Rectal smooth muscle tissue (tissue), 1 donor: ENCODE data around the gene ULBP1.
A peak's percentile ranks its signal among the peaks of the same experiment; 100 is the strongest.
"Not testable (repeated sequence)": the region's sequence is repeated elsewhere in the genome, so short reads cannot be mapped to it uniquely, and the experiment has no call there.

Source experiments
- H3K27ac ChIP-seq: one replicate; pipeline ENCODE4 v1.7.0; 2013; ENCODE audit warnings: low read depth, low read length, inconsistent platforms
- H3K27me3 ChIP-seq: one replicate; pipeline ENCODE4 v1.7.0; 2013; ENCODE audit warnings: low read length; ENCODE audit not compliant: control insufficient read depth, insufficient read depth
- H3K36me3 ChIP-seq: one replicate; pipeline ENCODE4 v1.7.0; 2013; ENCODE audit warnings: low read length; ENCODE audit not compliant: control insufficient read depth, insufficient read depth
- H3K4me1 ChIP-seq: one replicate; pipeline ENCODE4 v1.7.0; 2013; ENCODE audit warnings: low read length; ENCODE audit not compliant: control insufficient read depth, insufficient read depth
- H3K4me3 ChIP-seq: one replicate; pipeline ENCODE4 v1.7.0; 2013; ENCODE audit warnings: low read length
- H3K9ac ChIP-seq: one replicate; pipeline ENCODE4 v1.7.0; 2013; ENCODE audit warnings: low read length

ULBP1 gene

DNA sequence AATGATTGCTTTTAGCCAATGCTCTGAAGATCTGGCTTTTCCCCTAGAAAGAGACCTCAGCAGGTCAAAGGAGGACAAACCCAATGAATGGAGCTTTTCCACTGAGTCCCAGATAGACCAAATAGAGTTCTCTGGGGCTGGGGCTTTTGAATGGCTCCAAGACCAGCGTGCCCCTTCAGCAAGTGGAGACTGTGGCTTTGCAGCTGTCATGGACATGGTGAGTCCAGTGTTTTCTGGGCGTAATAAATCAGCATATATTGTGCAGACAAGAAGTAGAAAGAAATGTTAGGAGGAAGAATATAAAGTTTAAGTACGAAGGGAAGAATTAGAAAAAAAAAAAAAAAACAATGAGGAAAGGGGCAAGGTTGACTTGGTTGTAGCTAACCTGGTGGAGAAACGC is 28.1 kb downstream of the ULBP1 start:
- Histone ChIP-seq H3K4me3 (no peak overlapping the region), H3K9ac (no peak overlapping the region), H3K36me3 (no peaks in the 10 kb centered on the region), H3K4me1 (no peaks in the 10 kb centered on the region), H3K27me3 (peaks cover 37% of the 10 kb centered on the region), H3K27ac (no peak overlapping the region)

DNA sequence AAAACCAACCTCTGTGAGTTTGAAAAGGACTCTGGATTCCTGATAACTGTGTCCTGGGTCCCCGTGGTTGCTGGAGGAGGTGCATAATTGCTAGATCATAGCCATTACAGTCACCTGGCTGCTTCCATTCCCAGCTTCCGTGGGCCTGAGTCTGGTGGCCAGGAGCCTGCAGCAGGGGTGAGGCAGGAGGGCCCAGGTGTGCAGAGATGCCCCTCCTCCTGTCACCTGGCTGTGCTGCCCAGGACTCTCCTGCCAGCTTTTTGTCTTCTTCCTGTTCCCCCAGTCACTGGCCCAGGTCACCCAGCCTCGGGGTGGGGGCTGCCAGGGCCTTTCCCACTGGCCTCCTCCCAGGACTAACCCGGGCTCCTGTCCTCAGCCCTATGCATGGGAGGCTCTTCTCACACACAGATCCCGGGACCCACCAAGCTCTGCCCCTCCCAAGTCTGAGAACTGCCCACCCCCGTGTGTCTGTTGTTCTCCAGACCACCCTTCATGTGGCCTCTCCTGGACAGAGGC is 31.6 kb downstream of the ULBP1 start:
- Histone ChIP-seq H3K36me3 (no peaks in the 10 kb centered on the region), H3K27me3 (peaks cover 21% of the 10 kb centered on the region), H3K4me1 (no peaks in the 10 kb centered on the region), H3K9ac (no peak overlapping the region), H3K27ac (no peak overlapping the region), H3K4me3 (no peak overlapping the region)

DNA sequence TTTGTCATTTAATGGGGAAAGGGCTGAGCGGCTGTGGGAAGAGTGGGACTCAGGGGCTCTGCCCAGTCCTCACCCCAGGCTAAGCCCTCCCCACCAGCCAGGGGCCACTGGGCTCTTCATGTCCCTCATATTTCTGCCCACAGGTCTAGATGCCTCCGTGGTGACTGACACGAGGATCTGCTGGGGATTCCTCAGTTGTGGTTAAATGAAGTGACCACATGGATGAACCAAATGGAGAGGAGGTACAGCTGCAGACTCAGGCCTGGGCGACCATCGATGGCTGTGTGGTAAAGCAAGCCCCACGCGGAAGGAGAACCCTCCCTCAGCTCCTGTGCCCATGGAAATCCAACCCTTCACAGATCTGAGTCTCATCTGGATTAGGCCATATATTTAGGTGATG is 32.2 kb downstream of the ULBP1 start:
- Histone ChIP-seq H3K27me3 (peaks cover 17% of the 10 kb centered on the region), H3K36me3 (no peaks in the 10 kb centered on the region), H3K27ac (no peak overlapping the region), H3K4me1 (no peaks in the 10 kb centered on the region), H3K4me3 (no peak overlapping the region), H3K9ac (no peak overlapping the region)

DNA sequence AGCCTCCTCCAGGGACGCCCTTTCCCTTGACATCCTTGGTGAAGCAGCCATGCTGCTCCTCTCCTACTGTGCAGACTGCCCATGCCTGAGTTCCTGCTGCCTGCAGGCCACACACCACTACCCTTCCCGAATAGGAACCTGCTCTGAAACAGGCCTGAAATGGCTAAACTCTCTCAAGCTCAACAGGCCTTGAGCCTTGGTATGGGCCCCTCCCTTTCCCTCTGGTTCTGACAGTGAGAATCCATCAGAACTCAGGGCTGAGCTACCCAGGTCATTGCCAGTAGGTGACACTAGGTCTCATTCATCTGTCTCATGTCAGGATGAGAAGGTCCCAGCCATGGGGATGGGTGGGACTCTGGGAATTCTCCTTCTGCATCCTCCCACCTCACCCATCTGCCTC is 35.9 kb downstream of the ULBP1 start:
- no peak overlapping the region for H3K4me3 ChIP-seq
- H3K4me1 ChIP-seq: no peaks in the 10 kb centered on the region
- H3K27ac ChIP-seq: no peak overlapping the region
- peaks cover 9% of the 10 kb centered on the region for H3K27me3 ChIP-seq
- no peaks in the 10 kb centered on the region for H3K36me3 ChIP-seq
- H3K9ac ChIP-seq: no peak overlapping the region

DNA sequence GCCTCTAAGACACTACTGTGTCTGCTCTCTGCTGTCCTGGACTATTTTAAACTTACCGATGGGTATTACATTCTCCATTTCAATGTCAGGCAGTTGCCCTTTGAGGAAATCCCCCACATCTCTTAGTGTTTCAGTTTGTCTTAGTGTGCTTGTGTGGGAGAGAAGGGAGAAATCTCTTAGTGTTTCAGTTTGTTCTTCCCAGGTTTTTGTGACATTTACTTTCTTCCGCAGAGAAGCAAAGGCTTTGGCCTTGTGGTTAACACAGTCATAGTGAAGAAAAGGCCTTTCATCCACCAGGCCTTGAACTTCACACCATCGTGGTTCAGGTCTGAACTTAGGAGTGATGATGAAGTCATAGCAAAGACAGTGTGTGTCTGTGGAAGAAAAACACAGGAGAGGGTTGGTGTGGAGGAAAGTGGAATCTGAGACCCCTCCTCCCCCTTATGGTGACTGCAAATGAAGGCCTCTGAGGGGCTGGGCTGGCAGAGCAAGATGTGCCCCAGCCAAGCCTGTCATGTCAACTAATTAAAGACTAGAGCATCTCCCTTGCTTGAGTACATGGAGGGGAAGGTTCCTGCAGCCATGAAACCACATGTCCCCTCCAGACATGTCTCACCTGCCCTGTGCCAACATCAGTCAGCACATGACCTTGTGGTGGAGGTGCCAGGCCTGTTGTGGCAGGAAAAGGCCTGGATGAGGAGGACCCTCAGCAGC is 37.7 kb downstream of the ULBP1 start:
- Histone ChIP-seq H3K27me3 (peaks cover 15% of the 10 kb centered on the region), H3K36me3 (no peaks in the 10 kb centered on the region), H3K4me1 (no peaks in the 10 kb centered on the region), H3K9ac (no peak overlapping the region), H3K27ac (no peak overlapping the region), H3K4me3 (no peak overlapping the region)

DNA sequence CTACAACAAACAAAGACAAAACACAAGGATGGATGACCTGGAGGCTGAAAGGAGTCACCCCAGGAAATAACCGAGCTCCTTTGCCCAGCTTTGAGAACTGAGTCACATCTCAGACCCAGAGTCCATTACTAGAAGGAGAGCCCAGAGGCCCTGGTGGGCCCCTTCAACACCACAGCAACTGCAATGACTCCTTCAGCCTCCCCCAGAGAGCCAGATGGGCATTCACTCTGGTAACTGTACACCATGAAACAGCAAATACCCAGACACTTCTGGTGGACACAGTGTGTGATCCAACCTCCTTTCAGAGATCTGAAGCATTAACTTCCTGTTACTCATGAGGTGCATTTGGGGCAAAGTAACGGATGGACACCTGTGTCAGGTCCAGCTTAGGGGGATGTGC is 39.0 kb downstream of the ULBP1 start:
- no peak overlapping the region for H3K27ac ChIP-seq

DNA sequence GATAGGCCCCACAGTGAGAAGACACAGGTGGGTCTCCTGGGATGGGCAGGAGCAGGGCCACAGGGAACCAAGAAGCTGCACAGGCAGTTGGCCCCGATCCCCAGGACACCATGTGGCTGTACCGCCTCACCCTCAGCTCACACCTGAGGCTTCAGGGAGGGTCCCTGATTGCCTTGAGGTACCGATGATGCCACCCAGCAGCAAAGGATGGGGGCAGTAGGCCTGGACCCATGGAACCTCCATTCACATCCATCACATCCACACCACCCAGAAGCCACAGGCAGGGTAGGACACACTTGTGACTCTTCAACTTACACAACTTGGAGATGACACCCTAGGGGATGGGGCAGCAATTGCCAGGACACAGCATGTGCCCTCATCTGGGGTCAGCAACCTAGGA is 39.9 kb downstream of the ULBP1 start:
- H3K9ac ChIP-seq, H3K4me1 ChIP-seq, H3K4me3 ChIP-seq, H3K27ac ChIP-seq, H3K36me3 ChIP-seq: not testable (repeated sequence)
- peaks cover 15% of the 10 kb centered on the region for H3K27me3 ChIP-seq

More for the DNA sequence above, 39.0 kb downstream of the ULBP1 start:
- H3K36me3 ChIP-seq: no peaks in the 10 kb centered on the region
- H3K4me3 ChIP-seq: no peak overlapping the region
- no peaks in the 10 kb centered on the region for H3K4me1 ChIP-seq
- H3K9ac ChIP-seq: no peak overlapping the region
- peaks cover 15% of the 10 kb centered on the region for H3K27me3 ChIP-seq

DNA sequence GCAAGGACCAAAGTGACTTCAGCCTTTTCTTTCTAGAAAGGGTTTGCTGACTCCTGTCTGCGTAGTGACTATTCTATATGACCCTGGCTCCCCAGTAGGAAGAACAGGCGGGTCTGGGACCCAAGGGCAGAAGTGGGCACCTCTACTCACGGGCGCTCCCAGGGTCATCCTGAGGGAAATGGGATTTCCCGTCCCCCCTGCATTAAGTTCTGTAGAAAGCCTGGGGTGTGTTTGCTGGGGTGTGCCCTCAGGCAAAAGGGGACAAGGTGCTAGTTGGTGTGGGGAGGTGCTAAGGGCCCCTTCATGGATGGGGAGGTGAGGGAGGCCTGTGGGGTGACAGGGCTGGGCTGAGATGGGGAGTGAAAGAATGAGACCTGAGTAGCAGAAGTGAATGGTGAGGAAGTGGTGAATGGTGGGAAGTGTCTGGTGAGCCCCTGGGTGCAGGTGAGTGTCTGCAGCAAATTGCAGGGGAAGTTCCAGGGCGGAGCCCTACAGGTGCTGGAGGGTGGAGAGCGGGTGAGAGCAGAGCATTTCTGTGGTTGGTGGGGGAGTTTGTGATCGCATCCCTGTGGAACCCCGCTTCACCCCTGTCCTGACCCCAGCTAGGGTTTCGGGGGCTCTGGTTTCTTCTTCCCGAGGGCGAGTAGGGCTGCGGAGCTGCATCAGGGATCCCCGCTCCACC is 40.5 kb downstream of the ULBP1 start:
- no peak overlapping the region for H3K9ac ChIP-seq
- no peak overlapping the region for H3K27ac ChIP-seq
- no peaks in the 10 kb centered on the region for H3K4me1 ChIP-seq
- H3K27me3 ChIP-seq: peaks cover 15% of the 10 kb centered on the region
- H3K36me3 ChIP-seq: no peaks in the 10 kb centered on the region
- H3K4me3 ChIP-seq: peak overlapping the region; percentile 61

DNA sequence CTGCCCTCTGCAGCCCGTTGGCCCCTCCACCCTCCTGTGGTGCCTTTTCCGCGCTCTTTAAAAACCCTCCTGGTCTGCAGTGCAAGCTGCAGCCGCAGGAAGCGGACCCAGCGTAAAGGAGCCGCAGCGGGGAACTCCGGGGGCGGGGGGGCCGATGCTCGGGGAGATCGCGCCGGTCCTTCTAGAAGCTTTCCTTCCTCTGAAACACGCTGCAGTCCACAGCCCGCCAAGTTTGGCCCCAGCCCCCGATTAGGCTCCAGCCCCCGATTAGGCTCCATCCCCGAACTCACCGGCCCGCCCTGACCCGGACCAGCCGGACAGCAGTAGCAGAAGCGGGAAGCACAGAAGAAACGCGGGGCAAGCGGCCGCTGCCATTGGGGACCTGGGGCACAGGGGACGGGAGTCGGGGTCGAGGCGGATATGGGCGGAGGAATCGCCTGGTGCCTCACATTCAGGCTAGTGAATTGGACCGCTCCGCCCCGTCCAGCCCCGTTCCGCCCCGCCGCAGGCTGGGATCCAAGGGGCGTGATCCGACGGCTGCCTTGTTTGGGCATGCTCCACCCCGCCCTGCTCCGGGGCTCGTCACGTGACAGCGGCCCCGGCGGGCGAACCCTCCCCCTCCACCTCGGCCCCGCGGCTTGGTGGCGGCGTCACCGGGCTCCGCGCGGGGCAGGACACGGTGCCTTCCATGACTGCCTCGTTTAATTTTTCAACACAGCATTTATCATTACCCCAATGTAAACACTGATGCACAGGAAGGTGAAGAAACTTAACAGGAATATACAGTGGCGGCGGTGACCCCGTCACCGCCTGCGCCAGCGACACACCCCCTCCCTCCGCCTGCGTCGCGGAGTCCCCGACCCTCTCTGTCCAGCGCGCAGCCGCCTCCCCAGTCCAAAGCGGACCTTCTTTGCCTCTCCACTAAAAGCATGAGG is 41.3 kb downstream of the ULBP1 start:
- no peaks in the 10 kb centered on the region for H3K4me1 ChIP-seq
- peaks cover 11% of the 10 kb centered on the region for H3K27me3 ChIP-seq
- H3K36me3 ChIP-seq: no peaks in the 10 kb centered on the region
- no peak overlapping the region for H3K27ac ChIP-seq
- peak overlapping the region; percentile 61 for H3K4me3 ChIP-seq
- no peak overlapping the region for H3K9ac ChIP-seq

DNA sequence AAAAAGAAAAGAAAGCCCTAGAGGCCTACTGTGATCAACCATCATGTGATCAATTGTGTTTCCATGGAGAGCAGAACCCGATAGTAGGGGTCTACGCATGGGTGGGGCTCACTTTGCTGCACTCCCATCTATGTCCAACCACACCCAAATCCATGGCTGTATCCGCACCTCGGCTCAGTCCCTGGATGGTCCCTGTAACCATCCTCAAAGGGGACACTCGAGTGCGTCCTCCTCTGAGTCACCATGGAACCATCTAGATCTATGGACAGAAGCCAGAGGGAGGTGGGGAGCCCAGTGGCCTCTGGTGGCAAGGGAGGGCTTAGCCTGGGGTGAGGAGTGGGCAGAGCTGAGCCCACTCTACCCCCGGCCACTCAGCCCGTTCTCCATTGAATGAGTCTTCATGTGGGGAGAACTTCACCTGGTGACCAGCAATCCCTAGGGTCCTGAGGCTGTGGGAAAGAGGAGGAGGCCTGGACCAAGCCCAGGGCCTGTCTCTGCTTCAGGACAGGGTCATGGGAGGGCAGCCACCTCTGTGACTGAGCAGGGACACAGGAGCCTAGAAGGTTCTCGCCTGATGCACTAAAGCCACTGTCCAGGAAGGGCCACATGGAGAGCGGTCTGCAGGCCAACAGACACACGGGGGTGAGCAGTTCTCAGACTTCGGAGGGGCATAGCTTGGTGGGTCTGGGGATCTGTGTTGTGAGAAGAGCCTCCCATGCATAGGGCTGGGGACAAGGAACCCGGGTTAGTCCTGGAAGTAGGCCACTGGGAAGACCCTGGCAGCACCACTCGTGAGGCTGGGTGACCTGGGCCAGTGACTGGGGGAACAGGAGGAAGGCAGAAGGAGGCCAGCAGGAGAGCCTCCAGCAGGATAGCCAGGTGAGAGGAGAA is 42.3 kb downstream of the ULBP1 start:
- H3K27me3 ChIP-seq: peaks cover 11% of the 10 kb centered on the region

DNA sequence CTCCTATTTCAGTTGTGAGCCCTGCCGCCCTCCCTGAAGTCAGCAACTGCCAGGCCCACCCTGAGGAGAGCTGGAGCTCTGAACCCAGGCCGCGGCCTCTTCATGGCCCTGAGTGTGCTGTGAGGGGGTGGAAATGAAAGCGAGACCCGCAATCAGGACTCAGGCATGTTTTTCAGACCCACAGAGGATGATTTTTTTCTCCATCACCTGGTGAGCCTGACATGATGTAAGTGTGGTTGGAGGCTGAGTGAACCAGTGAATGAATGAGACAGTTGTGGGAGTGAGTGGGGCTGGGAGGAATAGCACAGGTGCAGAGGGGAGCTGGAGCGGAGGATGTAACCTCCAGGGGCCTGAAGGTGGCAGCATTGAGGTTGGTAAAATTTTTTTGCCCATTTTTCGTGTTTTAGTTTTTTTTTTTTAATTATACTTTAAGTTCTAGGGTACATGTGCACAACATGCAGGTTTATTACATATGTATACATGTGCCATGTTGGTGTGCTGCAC is 43.3 kb downstream of the ULBP1 start:
- Histone ChIP-seq H3K9ac (no peak overlapping the region), H3K36me3 (no peaks in the 10 kb centered on the region), H3K4me3 (no peak overlapping the region), H3K27ac (no peak overlapping the region), H3K27me3 (peaks cover 12% of the 10 kb centered on the region), H3K4me1 (no peaks in the 10 kb centered on the region)

More for the DNA sequence above, 42.3 kb downstream of the ULBP1 start:
- Histone ChIP-seq H3K36me3 (no peaks in the 10 kb centered on the region), H3K27ac (no peak overlapping the region), H3K4me1 (no peaks in the 10 kb centered on the region), H3K4me3 (peak overlapping the region; percentile 61), H3K9ac (no peak overlapping the region)
